H9 (cell line): ENCODE data around the gene NHS. TPM values are rescaled to one million over a fixed set of nuclear protein-coding genes. Genes with fewer than 3 reads are reported as not detected.

Experiments used
- DNase-seq: peaks from one replicate; pipeline ENCODE4 v3.0.0-alpha.2; 2017
- H2AFZ ChIP-seq: one replicate; pipeline ENCODE4 v1.6.1; 2013; ENCODE audit warnings: mild to moderate bottlenecking, low read length, control low read depth, moderate library complexity
- H2AK5ac ChIP-seq: 2 replicates; pipeline ENCODE4 v1.6.1; 2013; ENCODE audit warnings: low read length, control low read depth, mixed read lengths; ENCODE audit not compliant: insufficient read length
- H2BK120ac ChIP-seq: one replicate; pipeline ENCODE4 v1.6.1; 2013; ENCODE audit warnings: low read depth, mild to moderate bottlenecking, low read length, control low read depth, inconsistent platforms; ENCODE audit not compliant: poor library complexity, severe bottlenecking
- H2BK12ac ChIP-seq: 2 replicates; pipeline ENCODE4 v1.6.1; 2013; ENCODE audit warnings: low read length, control low read depth, mixed read lengths, low read depth; ENCODE audit not compliant: insufficient read length
- H2BK15ac ChIP-seq: 2 replicates; pipeline ENCODE4 v1.6.1; 2013; ENCODE audit warnings: low read depth, low read length, control low read depth
- H2BK20ac ChIP-seq: one replicate; pipeline ENCODE4 v1.6.1; 2013; ENCODE audit warnings: low read depth, mild to moderate bottlenecking, low read length, control low read depth, inconsistent platforms; ENCODE audit not compliant: poor library complexity, severe bottlenecking
- H2BK5ac ChIP-seq: 2 replicates; pipeline ENCODE4 v1.6.1; 2013; ENCODE audit warnings: low read length, control low read depth, mixed read lengths; ENCODE audit not compliant: insufficient read length
- H3K14ac ChIP-seq: 2 replicates; pipeline ENCODE4 v1.6.1; 2013; ENCODE audit warnings: low read length, control low read depth; ENCODE audit not compliant: insufficient read depth
- H3K18ac ChIP-seq: 2 replicates; pipeline ENCODE4 v1.6.1; 2013; ENCODE audit warnings: low read depth, mild to moderate bottlenecking, mixed read lengths, low read length, control low read depth; ENCODE audit not compliant: insufficient read length
- H3K23ac ChIP-seq: 2 replicates; pipeline ENCODE4 v1.6.1; 2013; ENCODE audit warnings: low read length, control low read depth, mixed read lengths, low read depth; ENCODE audit not compliant: insufficient read length
- H3K23me2 ChIP-seq: 2 replicates; pipeline ENCODE4 v1.6.1; 2013; ENCODE audit warnings: low read depth, mild to moderate bottlenecking, mixed read lengths, low read length, control low read depth; ENCODE audit not compliant: insufficient read length, poor library complexity, severe bottlenecking
- H3K27ac ChIP-seq: 2 replicates; pipeline ENCODE4 v1.5.1; 2013; ENCODE audit warnings: low read length, control low read depth, mixed read lengths, low read depth; ENCODE audit not compliant: insufficient read length
- H3K27me3 ChIP-seq: 2 replicates; pipeline ENCODE4 v1.6.1; 2013; ENCODE audit warnings: low read length, control low read depth, inconsistent platforms; ENCODE audit not compliant: insufficient read depth
- H3K4ac ChIP-seq: 2 replicates; pipeline ENCODE4 v1.6.1; 2013; ENCODE audit warnings: low read depth, mild to moderate bottlenecking, control low read depth, inconsistent platforms, low read length, moderate library complexity
- H3K4me1 ChIP-seq: 2 replicates; pipeline ENCODE4 v1.6.1; 2013; ENCODE audit warnings: low read length, control low read depth, inconsistent platforms; ENCODE audit not compliant: insufficient read depth
- H3K4me2 ChIP-seq: 2 replicates; pipeline ENCODE4 v1.6.1; 2013; ENCODE audit warnings: low read length, control low read depth, mixed read lengths; ENCODE audit not compliant: insufficient read length, insufficient read depth
- H3K56ac ChIP-seq: 2 replicates; pipeline ENCODE4 v1.6.1; 2013; ENCODE audit warnings: low read depth, mild to moderate bottlenecking, mixed read lengths, low read length, control low read depth; ENCODE audit not compliant: insufficient read length
- H3K79me1 ChIP-seq: 2 replicates; pipeline ENCODE4 v1.6.1; 2013; ENCODE audit warnings: low read depth, mild to moderate bottlenecking, moderate library complexity, low read length, control low read depth, inconsistent platforms; ENCODE audit not compliant: insufficient read depth, poor library complexity, severe bottlenecking
- H3K79me2 ChIP-seq: 2 replicates; pipeline ENCODE4 v1.6.1; 2013; ENCODE audit warnings: low read length, control low read depth, inconsistent platforms; ENCODE audit not compliant: insufficient read depth
- H3K9ac ChIP-seq: 2 replicates; pipeline ENCODE4 v1.6.1; 2013; ENCODE audit warnings: low read length, control low read depth, mixed read lengths; ENCODE audit not compliant: insufficient read length; ENCODE audit errors: extremely low read depth
- H3K9me3 ChIP-seq: one replicate; pipeline ENCODE4 v1.6.1; 2013; ENCODE audit warnings: low read depth, low read length, inconsistent platforms; ENCODE audit not compliant: control insufficient read depth
- H3T11ph ChIP-seq: one replicate; pipeline ENCODE4 v1.6.1; 2013; ENCODE audit warnings: mild to moderate bottlenecking, low read length, control low read depth, inconsistent platforms
- H4K20me1 ChIP-seq: one replicate; pipeline ENCODE4 v1.6.1; 2013; ENCODE audit not compliant: control insufficient read depth, insufficient read length, insufficient read depth
- H4K5ac ChIP-seq: 2 replicates; pipeline ENCODE4 v1.6.1; 2013; ENCODE audit warnings: low read depth, mild to moderate bottlenecking, mixed read lengths, low read length, control low read depth; ENCODE audit not compliant: insufficient read length
- H4K8ac ChIP-seq: replicated peaks from 2 replicates; pipeline ENCODE4 v1.6.1; 2013; ENCODE audit warnings: low read length, control low read depth, mixed read lengths, low read depth; ENCODE audit not compliant: insufficient read length
- H4K91ac ChIP-seq: 2 replicates; pipeline ENCODE4 v1.6.1; 2013; ENCODE audit warnings: low read depth, mild to moderate bottlenecking, moderate library complexity, mixed read lengths, low read length, control low read depth; ENCODE audit not compliant: insufficient read length
- H3K27ac Mint-ChIP-seq, 3 experiments: 2 replicates in 2 of 3; 3 replicates in 1 of 3; pipeline ENCODE4 v1.8.0; 2020 to 2021; ENCODE audit warnings: mixed read lengths in 3 of 3, mild to moderate bottlenecking in 1 of 3, moderate library complexity in 1 of 3
- H3K27me3 Mint-ChIP-seq: 2 replicates; pipeline ENCODE4 v1.8.0; 2021; ENCODE audit warnings: low read depth, mild to moderate bottlenecking, moderate library complexity, mixed read lengths
- H3K36me3 Mint-ChIP-seq, 3 experiments: 2 replicates in 2 of 3; 3 replicates in 1 of 3; pipeline ENCODE4 v1.8.0; 2020 to 2021; ENCODE audit warnings: low read depth in 3 of 3, mixed read lengths in 3 of 3; ENCODE audit not compliant: insufficient read depth in 1 of 3
- H3K4me1 Mint-ChIP-seq, 2 experiments: 2 replicates each; pipeline ENCODE4 v1.8.0; 2020; ENCODE audit warnings: mixed read lengths in 2 of 2
- H3K4me3 Mint-ChIP-seq, 2 experiments: 2 replicates in 1 of 2; 3 replicates in 1 of 2; pipeline ENCODE4 v1.8.0; 2020 to 2021; ENCODE audit warnings: mild to moderate bottlenecking in 2 of 2, mixed read lengths in 2 of 2, moderate library complexity in 1 of 2
- H3K9me3 Mint-ChIP-seq, 2 experiments: 2 replicates in 1 of 2; 3 replicates in 1 of 2; pipeline ENCODE4 v1.8.0; 2020; ENCODE audit warnings: mild to moderate bottlenecking in 2 of 2, mixed read lengths in 2 of 2, moderate library complexity in 1 of 2
- CTCF ChIP-seq: fragments of 200-600 bp; sonication (generic); conservative IDR thresholded peaks from 3 replicates; pipeline ENCODE4 v1.8.0; 2021; ENCODE audit warnings: antibody characterized with exemption, mild to moderate bottlenecking
- WGBS: extraction: QIAGEN DNeasy Blood & Tissue Kit; methylation state at CpG from one replicate; pipeline ENCODE4 v1.1.7; 2013; ENCODE audit warnings: missing lambda C conversion rate, low lambda C conversion rate, mixed read lengths; ENCODE audit not compliant: insufficient read length; ENCODE audit errors: extremely low coverage; 5-methylcytosine and 5-hydroxymethylcytosine counted together
- total RNA-seq: library from RNA; stranded (reverse); gene quantifications from 2 replicates; pipeline ENCODE4 v1.2.1, GENCODE V29; 2021

The NHS gene
- total RNA-seq, 1 experiment from 2014 or later = 8.7 TPM

- no peak overlapping the region for H3K9ac ChIP-seq
- no peaks in the 10 kb centered on the region for H3K4me1 ChIP-seq
- no peak for TF ChIP-seq CTCF
- no peak overlapping the region for H3K27ac ChIP-seq
- H3K4me3 Mint-ChIP-seq = no peak overlapping the region
- no peak overlapping the region; a peak in 1 of 7 replicates for H3K27ac Mint-ChIP-seq
- H2BK120ac ChIP-seq = no peak overlapping the region
- H3K56ac ChIP-seq = no peak overlapping the region
- no peak overlapping the region for H2BK12ac ChIP-seq
- no CpG with 5 or more reads among the region's 4 CpGs for WGBS
- H4K5ac ChIP-seq = no peak overlapping the region
- H3K9me3 Mint-ChIP-seq = no peaks in the 10 kb centered on the region
- H3K18ac ChIP-seq = no peak overlapping the region
- H2AK5ac ChIP-seq = no peak overlapping the region
- H4K91ac ChIP-seq = no peak overlapping the region
- H2BK15ac ChIP-seq = no peak overlapping the region
- H3K4me1 Mint-ChIP-seq = peaks cover 11 to 16% of the 10 kb centered on the region in 2 experiments
- no peaks in the 10 kb centered on the region for H3K27me3 ChIP-seq
- no peaks in the 10 kb centered on the region for H3K27me3 Mint-ChIP-seq
- H3K23ac ChIP-seq = no peak overlapping the region
- no peaks in the 10 kb centered on the region for H4K20me1 ChIP-seq
- no peak overlapping the region for H2BK5ac ChIP-seq
- no peak overlapping the region for H2AFZ ChIP-seq
- no peak overlapping the region for H3K4me2 ChIP-seq
- H3K4ac ChIP-seq = no peak overlapping the region
- H3K23me2 ChIP-seq = no peaks in the 10 kb centered on the region
- DNase-seq = no peak
- H3K79me2 ChIP-seq = no peaks in the 10 kb centered on the region
- H3K79me1 ChIP-seq = no peaks in the 10 kb centered on the region
- no peak overlapping the region for H3T11ph ChIP-seq
- H3K14ac ChIP-seq = no peak overlapping the region
- no peak overlapping the region for H2BK20ac ChIP-seq
- peaks cover 4% of the 10 kb centered on the region for H3K9me3 ChIP-seq
- no peak overlapping the region for H4K8ac ChIP-seq
- peaks cover 0 to 2% (median 0%) of the 10 kb centered on the region in 3 experiments; a peak in 1 of 7 replicates for H3K36me3 Mint-ChIP-seq
Measured at GRCh38 chrX:17621566-17622270, 246.7 kb downstream of the NHS start.
